ENCODE data around the gene ETV5.

ETV5 gene

GRCh38 chr3:186095561-186096081 lies 13.3 kb downstream of the ETV5 start:
- no peak for DNase-seq (ENCODE audit: low read depth in 2 of 2)

GRCh38 chr3:186094696-186095425 lies 14.0 kb downstream of the ETV5 start:
- DNase-seq (ENCODE audit: low read depth in 2 of 2) = no peak

- DNase-seq (ENCODE audit: low read depth in 2 of 2) = no peak
Observed at GRCh38 chr3:186094271-186094670, 14.6 kb downstream of the ETV5 start.

DNA sequence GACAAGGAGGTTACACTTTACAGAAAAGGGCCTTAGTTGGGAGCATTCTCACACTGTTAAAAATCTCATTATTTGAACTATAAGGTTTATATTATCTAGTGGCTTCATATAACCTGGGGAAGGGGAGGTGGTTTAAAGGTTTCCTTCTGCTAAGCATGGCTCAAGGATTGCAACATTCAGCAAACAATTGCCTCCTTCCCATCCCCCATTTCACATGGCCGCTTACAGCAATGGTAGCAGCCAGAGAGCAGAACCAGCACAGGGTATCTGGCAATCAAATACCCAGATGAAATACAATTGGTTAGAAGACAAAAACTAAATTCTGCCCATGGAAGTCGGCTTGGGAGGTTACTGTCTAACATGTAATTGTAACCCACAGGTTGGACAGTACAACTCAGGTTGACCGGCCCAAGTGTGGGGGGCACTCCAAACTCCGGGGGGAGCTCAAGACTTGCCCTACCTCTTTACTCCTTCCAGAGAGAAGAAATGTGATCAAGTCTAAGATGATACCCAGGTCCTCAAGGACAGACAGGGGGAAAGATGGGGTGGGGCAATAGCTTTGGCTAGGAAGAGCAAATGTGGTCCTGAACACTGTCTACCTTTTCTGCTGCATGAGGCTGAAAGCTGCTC lies 15.5 kb downstream of the ETV5 start:
- DNase-seq (ENCODE audit: low read depth in 2 of 2) = no peak

DNA sequence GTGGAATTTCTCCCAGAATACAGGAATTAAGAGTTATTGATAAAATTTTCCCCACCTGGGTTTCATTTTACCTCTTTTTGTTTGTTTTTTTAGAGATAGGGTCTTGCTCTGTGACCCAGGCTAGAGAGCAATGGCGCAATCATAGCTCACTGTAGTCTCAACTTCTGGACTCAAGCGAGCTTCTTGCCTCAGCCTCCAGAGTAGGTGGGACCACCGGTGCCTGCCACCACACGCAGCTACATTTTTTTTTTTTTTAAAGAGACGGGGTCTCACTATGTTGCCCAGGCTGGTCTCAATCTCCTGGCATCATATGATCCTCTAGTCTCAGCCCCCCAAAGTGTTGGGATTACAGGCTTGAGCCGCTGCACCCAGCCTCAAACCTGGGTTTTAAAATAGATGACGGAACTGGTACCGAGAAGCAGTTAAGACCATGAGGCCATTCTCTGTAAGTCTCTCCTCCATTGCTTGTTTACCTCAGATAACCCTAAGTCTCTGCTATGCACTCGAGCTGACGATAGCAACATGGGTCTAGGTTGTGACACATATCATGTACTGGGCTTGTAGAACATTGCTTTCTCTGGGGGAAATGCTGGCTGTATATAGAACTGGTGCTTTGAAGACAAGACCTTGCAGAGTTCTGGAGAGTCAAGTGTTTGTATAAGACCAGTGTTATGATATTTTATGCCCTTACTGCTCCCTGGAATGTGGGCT lies 16.4 kb downstream of the ETV5 start:
- DNase-seq (ENCODE audit: low read depth in 2 of 2) = no peak

DNA sequence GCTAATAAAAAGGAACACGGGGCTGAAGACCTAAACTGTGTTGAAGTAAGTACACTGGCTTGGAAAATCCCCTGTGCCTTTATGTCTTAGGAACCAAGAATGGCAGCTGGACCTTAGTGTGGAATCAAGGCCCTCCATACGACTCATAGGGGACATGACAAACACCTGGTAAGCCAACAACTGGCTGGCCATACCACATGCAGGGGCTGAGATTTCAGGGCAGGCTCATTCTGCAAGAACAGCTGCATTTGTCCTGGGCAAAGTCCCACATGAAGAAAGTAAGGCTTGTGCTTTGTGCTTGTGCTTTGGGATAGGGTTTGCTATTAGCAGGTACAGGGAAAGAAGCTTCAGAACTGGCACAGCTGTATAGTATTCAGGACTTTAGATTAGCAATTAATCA lies 18.0 kb downstream of the ETV5 start:
- DNase-seq (ENCODE audit: low read depth in 2 of 2) = no peak

GRCh38 chr3:186088335-186088734 lies 20.6 kb downstream of the ETV5 start:
- DNase-seq (ENCODE audit: low read depth in 2 of 2) = no peak

DNA sequence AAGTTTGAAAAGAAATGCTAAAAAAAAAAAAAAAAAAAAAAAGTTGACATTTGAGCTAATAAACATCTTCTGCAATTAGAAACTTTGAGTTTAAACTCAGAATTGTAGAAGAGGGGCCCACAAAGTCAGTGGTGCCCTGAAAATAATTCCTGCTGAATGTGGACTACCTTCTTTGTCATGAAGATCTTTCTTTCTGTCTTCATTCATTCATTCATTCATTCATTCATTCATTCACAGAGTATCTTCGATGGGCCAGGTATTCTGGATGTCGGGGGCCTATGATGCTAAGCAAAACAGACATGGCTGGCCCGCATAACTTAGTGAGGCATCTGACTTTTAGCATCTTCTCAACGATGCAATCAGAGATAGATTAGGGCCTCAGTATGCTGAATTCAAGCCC lies 24.6 kb downstream of the ETV5 start:
- DNase-seq (ENCODE audit: low read depth in 2 of 2) = no peak

DNA sequence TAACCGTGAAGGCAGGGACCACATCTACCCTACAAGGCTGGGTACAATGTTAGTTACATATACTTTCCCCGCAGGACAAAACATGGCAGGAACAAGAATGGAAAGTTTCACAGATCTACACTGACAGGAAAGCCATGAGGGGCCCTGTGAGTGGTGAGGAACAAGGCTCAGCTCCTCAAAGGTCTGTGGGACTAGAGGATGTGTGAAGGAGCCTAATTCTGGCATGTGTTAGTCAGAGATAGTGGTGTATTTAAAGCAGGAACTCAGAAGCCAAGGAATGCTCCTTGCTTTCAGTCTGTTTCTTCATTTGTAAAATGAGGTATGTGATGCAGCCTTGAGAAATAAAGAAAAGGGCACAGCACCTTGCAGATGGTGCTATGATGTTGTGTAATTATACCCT lies 25.1 kb downstream of the ETV5 start:
- DNase-seq (ENCODE audit: low read depth in 2 of 2) = no peak

DNA sequence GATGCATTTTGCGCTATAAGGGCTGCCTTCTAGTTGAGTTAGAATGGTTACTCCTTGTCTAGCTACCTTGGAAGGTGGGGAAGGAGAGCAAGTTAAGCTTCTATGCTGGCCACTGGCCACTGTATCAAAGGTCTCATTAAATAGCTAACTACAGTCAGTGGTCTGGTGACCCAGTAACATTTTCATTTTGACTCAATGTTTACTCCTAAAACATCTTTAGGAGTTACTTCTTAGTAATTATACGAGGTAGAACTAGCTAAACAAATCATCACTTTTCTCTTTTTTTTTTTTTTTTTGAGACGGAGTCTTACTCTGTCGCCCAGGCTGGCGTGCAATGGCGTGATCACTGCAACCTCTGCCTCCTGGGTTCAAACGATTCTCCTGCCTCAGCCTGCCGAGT lies 26.7 kb downstream of the ETV5 start:
- no peak for DNase-seq (ENCODE audit: low read depth in 2 of 2)

- no peak for DNase-seq (ENCODE audit: low read depth in 2 of 2)
Observed at GRCh38 chr3:186081678-186082077, 27.2 kb downstream of the ETV5 start.

GRCh38 chr3:186080849-186081438 lies 27.9 kb downstream of the ETV5 start:
- no peak for DNase-seq (ENCODE audit: low read depth in 2 of 2)

GRCh38 chr3:186079925-186080324 lies 29.0 kb downstream of the ETV5 start:
- DNase-seq (ENCODE audit: low read depth in 2 of 2) = no peak

DNA sequence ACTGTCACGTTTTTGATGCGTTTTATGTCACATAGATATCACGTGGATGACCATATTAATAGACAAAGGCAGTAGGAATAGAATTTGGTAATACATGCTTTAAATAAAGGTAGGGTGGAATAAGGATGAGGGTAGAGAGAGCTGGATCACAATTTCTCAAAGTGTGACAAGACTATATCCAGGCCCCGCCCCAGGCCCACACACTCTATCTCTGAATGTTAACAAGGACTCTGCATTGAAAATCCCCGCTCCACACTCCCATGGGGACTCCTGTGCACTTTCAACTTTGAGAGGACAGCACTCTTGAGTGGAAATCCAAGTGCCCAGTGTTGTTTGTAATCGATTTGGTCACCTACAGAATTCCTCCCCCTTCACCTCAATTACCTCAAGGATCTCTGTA lies 31.4 kb downstream of the ETV5 start:
- DNase-seq (ENCODE audit: low read depth in 2 of 2) = no peak

DNA sequence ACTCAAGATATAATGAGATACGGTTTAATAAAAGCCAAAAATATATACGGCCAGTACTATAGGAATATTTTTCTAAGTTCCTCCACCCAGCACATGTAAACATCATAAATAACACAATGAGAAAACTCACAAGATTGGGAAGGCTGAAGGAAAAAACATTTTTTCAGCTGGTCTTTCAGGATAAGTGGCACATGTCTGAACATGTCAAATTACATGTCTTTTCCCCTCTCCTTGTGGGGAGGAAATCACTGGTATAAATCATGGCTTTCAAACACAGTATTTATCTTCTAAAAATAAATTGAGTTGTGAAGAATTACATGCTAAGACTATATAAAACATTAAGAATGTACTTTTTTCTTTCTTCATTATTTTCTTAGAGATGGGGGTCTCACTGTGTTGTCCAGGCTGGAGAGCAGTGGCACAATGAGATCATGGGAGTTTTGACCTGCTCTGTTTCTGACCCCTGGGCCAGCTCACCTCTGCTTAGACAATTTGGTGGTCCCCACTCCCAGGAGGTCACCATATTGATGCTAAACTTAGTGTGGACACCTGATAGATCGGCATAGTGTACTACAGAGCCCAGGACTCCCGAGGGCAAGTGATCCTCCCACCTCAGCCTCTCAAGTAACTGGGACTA lies 32.8 kb downstream of the ETV5 start:
- DNase-seq (ENCODE audit: low read depth in 2 of 2) = no peak

DNA sequence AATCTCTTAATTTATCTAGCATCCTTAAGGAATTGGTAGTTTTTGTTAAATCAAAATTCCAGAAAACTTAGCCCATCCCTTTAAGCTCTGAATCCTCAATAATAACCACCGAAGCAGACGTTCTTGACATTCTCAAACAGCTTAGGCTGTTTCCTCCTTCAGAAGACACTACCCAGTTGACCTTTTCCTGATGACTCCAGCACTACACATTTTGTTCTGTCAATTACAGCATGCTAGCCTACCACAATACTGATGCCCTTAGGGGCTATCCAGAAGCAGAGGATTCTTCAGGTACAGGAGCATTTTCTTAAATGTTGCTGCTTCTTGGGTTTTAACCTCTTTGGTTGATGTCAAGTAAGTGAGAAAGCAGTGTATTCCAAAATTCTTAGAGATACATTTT lies 33.4 kb downstream of the ETV5 start:
- no peak for DNase-seq (ENCODE audit: low read depth in 2 of 2)

DNA sequence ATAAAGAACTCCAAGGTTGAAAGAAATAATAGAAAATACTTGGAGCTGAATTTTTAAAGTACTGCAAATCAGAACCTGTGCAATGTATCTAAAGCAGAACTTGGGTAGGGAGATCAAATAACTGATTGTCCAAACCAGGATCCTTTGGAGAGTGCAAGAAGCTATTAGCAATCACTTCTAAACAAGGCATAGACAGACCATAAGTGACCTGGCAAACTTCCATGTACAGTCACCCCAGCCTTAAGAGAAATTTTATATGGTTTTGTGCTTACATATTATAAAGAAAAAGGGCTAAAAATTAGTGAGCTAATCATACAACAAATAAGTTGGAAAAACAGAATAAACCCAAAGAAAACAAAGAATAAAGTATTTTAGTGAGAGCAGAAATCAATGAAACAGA lies 35.2 kb downstream of the ETV5 start:
- DNase-seq (ENCODE audit: low read depth in 2 of 2) = no peak

DNA sequence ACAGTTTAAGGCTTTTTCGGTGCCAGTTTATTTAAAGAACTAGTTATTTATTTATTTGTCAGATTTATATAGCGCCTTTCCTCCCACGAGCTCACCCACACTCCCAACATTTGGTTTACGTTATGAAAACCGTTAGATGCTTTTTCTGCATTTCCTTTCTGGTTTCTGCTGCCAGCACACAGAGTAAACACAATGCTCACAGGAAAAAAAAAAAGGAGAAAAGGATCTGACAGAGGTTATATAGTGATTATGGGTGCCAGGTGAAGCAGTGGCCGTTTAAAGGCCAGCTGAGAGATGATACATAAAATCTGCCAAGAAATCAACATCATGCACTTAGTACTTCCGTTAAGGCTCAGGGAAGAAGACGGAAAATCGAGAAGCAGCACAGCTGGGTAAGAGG lies 37.9 kb downstream of the ETV5 start:
- DNase-seq (ENCODE audit: low read depth in 2 of 2) = no peak

DNA sequence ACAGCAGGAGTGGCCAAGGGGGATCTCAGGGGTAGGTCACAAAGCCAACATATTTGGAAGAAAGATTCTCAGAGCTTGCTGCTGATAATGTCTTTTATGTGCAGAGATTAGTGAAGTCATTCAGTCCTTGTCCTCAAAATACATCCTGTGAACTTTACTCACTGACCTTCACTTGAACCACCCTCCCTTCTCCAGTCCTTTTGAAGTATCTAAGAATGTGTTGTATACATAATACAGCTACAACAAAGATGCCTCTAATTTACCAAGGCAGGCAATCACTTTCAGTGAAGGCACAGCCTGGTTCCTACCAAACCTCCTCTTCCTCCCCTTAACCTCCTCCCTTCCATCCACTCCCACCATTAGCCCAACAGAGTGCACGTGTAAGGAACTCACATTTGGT lies 38.3 kb downstream of the ETV5 start:
- DNase-seq (ENCODE audit: low read depth in 2 of 2) = no peak

DNA sequence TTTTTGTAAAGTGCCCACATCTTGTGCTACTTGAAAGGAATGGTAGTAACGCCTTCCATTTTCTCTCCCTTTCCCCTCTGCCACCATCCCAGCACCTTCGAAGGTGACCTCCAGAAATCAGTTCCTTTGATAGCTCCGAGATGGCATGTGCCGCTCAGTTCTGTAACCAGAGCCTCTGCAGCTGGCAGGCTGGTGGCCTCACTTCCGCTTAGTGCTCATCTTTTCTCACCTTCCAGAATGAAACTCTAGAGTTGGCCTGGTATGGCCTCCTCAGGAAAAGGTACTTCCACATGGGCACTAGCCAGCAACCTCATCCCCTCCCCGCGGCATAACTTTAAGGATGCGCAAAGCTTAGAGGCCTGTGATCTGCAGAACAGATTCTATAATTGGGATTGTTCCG lies 38.8 kb downstream of the ETV5 start:
- no peak for DNase-seq (ENCODE audit: low read depth in 2 of 2)

DNA sequence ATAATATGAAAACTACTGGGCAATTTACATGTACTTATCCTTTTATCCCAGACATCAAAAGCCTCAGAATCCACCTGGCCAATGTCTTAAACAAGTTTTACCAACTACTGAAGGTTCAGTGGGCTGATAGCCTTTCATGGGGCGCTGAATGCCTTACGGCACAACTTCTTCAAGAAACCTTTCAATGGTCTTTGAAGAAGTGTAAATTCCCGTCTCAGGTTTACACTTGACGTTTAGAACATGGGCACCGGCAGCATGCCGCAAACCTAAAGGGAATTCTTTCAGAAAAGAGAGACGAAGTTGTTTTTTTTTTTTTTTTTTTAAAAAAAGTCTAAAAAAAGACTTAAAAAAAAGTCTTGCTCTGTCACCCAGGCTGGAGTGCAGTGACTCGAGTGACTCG lies 39.7 kb downstream of the ETV5 start:
- no peak for DNase-seq (ENCODE audit: low read depth in 2 of 2)

DNA sequence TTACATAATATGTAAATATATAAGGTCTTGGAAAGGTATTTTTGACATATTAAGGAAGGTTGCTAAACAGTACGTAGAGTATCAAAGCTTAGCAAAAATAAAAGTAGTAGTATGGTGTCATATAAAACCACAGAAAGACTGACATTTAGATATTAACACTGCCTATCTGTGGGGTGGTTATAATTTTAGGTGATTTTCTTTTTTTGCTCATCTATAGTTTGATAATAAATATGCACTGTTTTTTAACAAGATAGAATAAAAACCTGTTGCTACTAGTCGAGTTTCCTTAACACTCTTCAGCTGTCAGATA lies 40.7 kb downstream of the ETV5 start:
- no peak for DNase-seq (ENCODE audit: low read depth in 2 of 2)

All from stimulated activated CD8-positive, alpha-beta memory T cell treated with anti-CD3 and anti-CD28 coated beads, Interleukin-15, amount 100 ng/mL, for 48 hours (primary cell).